Left lobe of liver (tissue), 2 donors: Measurements from ENCODE around the gene RFLNA. TPM values are rescaled to one million over a fixed set of nuclear protein-coding genes. Genes with fewer than 3 reads are reported as not detected.

ENCODE experiments used
- ATAC-seq: fragments of 200-7000 bp; cut with Tn5 transposase; one replicate; pipeline ENCODE4 v1.9.1; 2020; ENCODE audit warnings: mild to moderate bottlenecking, moderate library complexity
- DNase-seq: peaks from one replicate; pipeline ENCODE4 v3.0.0-alpha.2; 2020; ENCODE audit warnings: low spot score
- total RNA-seq: library from RNA; stranded (reverse); gene quantifications from one replicate; pipeline ENCODE4 v1.2.1, GENCODE V29; 2021
- donor health status: DM: no; HTN: no; CAD: no; lungs with moderate emphysema.
- donor health status: DM: no; HTN: yes; CAD: no.

RFLNA gene
- total RNA-seq, result not detected

DNA sequence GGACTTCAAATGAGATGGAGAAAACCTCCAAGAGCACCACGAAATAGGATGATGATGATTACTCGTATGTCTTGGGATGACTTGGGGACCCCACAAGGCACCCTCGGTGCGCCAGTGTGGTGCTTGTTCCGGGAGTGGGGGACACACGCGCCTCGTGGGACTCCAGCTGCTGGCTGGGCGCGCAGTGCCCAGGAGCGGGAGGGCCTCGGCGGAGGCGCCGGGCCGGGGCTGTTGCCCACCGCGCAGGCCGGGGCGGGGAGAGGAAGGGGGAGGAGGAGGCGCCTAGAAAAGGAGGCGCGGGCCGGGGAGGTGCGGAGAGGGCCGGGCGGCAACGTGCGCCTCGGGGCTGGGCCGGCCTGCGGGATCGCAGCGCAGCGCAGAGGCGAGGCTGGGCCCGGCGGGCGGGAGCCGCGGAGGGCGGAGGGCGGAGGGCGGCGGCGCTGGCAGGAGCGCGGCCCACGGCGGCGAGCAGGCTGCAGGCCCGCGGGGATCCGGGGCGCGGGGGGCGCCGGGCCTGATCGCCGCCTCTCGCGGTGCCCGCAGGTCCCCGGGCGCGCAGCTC, at the start of gene RFLNA:
RFLNA (plus strand) TSS at position 314 of the 562 bp plus-strand sequence. CDS start 337 bp downstream, outside the sequence.
- DNase-seq, result no peak

DNA sequence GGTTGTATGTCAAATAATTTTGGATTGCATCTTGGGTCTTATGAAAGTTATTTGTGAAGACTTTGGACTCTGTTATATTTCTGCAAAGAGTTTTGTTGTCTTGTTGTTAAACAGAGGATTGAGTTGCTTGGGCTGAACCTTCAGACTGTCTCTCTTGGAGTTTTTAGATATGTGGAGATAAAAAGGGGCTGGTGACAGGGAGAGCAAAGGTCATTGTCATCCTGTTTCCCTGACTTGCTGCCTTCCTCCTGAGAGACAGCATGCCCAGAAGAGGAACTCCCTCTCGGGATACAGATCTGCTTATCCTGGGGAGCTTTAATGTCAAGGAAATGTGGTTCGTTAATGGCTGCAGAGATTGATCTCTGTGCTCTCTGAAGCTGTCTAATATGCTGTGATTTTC, 47.6 kb upstream of the RFLNA start:
- no peak for ATAC-seq
- DNase-seq, result no peak

More for the DNA sequence above, at the start of gene RFLNA:
- peak; percentile 69 for ATAC-seq

DNA sequence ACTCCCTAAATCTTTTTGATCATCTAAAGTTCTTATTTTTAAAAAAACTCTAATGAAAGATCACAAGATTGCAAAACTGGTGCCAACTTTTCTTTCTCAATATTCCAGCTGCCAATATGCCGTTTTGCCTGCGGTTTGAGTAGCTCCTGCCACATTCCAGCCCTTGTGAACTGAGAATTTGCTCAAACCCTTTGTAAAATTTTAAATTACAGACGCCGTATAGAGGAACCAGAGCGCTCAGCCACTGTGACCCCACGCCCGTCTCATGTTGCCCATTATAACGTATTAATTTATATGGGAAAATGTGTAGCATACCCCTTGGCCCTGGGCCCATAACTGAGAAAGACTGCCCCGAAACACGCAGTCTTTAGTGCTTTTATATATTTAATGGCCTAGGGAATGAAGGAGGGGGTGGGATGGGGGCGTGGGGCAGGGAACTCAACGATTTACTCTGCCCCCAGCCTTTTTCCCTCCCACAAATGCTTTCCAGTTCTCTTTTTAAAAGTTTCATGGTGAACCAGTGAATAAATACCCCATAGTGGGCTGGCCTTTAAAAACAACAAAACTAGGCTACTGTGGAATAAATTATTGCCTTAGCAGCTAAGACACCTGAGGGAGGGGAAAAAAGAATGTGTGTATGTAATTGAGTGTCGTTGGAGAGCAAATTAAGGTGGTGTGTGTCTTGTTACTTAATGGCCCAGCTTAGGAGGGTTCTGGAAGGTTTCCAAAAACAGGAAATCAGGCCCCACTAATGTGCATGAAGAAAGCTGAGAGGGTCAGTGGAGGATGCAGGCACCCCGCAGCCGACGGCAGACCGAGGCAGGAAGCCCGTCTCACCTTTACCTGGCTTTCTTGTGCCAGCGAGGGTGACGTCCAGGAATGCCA, 45.7 kb upstream of the RFLNA start:
- no peak for ATAC-seq
- DNase-seq, result no peak

GRCh38 chr12:124251186-124251585, 43.7 kb upstream of the RFLNA start:
- DNase-seq (no peak), ATAC-seq (no peak)

DNA sequence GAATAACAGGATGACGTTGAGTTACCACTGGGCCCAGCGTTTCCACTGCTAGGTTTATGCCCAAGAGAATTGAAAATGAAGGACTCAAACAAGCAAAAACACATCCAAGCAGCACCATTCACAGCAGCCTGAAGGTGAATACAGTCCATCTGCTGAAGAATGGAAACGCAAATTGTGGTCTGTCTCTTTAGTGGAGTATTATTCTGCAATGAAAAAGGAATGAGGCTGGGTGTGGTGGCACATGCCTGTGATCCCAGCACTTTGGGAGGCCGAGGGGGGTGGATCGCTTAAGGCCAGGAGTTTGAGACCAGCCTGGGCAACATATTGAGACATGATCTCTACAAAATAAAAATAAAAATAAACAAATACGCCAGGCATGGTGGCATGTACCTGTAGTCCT, 41.9 kb upstream of the RFLNA start:
- no peak for DNase-seq
- no peak for ATAC-seq

DNA sequence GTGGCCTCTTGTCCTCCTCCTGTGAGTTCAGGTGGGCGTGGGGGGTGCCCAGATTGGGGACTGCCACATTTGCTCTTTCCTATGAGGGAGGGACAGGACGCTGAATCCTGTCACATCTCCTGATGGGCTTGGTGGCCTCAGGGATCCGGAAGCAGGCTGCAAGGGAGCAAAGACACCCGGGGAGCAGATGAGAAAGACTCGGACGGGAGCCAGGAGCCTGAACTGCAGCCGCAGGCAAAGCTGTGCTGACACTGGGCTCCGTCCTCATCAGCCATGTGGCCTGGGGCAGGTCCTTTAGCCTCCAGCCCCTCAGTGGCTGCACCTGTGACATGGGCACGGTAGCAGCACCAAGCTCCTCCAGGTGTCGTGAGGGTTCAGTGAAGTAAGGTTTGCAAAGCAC, 40.8 kb upstream of the RFLNA start:
- ATAC-seq (no peak), DNase-seq (no peak)

DNA sequence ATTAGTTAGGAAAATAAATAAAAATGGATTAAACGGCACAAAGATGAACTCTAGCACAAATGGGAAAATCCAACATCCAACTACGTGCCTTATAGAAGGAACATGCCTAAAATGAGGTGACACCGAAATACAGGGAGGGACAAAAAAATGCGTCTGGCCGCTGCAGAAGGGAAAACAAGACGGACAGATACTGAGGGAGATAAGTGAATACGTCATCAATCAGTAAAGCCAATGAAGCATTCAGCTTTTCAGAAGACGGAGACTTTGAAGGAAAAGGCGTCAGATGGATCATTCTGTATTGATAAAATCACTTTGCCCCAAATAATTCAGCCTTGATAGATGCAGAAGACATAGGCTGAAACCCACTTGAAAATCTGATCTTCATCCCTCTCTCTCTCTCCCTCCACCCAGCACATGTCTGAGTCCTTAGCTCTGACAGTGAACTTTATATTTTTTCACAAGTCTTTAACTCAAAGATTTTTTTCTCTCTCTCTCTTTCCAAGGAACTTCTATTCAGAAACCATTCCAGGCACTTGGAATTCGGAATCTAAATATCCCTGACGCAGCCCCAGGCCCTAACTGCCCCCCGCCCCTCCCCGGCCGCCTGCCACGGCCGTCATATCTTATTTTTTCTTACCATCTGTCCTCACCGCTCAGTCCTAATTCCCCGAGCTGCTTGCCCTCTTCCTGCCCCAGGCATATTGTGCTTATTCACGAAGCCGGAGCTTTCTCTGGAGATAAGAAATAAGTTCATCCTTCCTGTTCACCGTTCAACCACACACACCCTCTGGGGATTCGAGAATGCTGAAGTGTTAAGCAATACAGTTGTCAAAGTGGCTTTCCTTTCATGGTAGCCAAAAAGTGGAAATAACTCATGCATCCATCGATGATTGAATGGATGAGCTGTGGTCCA, 35.5 kb upstream of the RFLNA start:
- ATAC-seq (no peak), DNase-seq (no peak)

- DNase-seq (no peak), ATAC-seq (no peak)
Measured at GRCh38 chr12:124261885-124262284, 33.0 kb upstream of the RFLNA start.

GRCh38 chr12:124264089-124264795, 30.7 kb upstream of the RFLNA start:
- ATAC-seq (no peak), DNase-seq (no peak)

GRCh38 chr12:124264879-124265278, 30.0 kb upstream of the RFLNA start:
- ATAC-seq (no peak), DNase-seq (no peak)

DNA sequence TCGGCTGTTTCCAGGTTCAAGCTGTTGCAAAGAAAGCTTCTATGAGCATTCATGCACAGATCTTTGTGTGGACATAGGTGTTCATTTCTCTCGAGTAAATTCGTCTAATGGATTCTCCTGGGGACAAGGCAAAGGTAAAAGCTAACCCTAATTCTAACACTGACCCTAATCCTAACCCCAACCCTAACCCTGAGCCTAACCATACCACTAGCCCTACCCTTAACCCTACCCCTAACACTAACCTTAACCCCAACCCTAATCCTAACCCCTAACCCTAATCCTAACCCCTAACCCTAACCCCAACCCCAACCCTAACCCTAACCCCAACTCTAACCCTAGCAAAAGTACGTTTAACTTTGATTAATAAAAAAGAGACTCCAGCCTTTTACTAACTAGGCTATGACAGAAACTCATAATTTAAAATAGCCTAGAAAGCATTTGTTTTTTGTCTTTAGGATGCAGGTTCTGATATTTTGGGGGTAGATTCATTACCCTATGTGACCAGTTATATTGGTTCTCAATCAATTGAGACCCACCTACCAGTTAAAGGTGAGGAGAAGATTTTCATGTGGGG, 27.6 kb upstream of the RFLNA start:
- ATAC-seq (no peak), DNase-seq (no peak)

DNA sequence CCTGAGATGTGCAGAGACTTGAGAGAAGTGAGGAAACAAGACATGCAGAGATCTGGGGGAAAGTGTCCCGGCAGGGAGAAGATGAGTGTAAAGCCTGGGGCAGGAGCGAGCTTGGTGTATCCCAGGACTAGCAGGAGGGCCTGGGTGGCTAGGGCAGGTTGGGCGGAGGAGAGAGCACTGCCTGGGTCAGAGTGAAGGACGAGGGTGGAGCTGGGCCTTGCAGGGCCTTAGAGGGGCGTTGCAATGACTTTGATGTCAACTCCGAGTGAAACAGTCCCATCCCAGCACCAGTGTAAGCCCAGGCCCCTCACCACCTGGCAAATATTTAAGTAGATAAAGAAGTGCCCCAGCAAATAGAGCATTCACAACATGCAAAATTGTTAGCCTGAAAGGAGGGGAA, 24.2 kb upstream of the RFLNA start:
- ATAC-seq, result no peak

DNA sequence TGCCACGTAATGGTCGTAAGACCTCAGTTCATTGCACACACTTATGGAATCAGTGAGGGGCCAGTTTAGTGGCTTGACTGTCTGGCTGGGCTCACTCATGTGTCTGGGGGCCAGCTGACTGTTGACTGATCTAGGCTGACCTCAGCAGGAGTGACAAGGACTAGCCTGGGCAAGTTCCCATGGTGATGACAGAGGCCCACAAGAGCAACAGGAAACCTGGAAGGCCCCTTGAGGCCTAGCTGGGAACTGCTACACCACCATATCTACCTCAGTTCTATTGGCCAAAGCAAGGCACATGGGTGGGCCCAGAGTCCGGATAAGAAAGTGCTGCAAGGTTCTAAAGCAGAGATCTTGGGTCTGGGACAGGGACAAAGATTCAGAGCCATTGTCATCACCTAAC, 21.3 kb upstream of the RFLNA start:
- ATAC-seq (peak; percentile 29), DNase-seq (no peak)

More for the DNA sequence above, 24.2 kb upstream of the RFLNA start:
- DNase-seq, result no peak

DNA sequence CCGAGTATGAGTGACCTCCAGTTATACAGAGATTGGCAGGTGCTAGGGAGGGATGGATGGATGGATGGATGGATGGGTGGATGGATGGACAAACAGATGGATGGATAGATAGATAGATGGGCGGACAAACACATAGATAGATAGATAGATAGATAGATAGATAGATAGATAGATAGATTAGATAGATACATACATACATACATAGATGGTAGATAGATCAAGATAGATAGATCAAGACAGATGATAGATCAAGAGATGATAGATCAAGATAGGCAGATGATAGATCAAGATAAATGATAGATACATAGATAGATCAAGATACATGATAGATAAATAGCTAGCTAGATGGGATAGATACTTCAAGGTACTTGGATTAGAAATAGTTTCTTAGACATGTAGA, 18.6 kb upstream of the RFLNA start:
- DNase-seq, result no peak
- no peak for ATAC-seq

- DNase-seq, result no peak
- no peak for ATAC-seq
Measured at GRCh38 chr12:124277394-124278241, 17.3 kb upstream of the RFLNA start.

- no peak for DNase-seq
- ATAC-seq, result no peak
Measured at GRCh38 chr12:124278389-124279101, 16.3 kb upstream of the RFLNA start.

GRCh38 chr12:124279315-124279714, 15.6 kb upstream of the RFLNA start:
- ATAC-seq (no peak), DNase-seq (no peak)

- ATAC-seq, result no peak
- DNase-seq, result no peak
Measured at GRCh38 chr12:124279846-124280360, 15.0 kb upstream of the RFLNA start.

GRCh38 chr12:124281309-124281708, 13.6 kb upstream of the RFLNA start:
- ATAC-seq, result no peak

More at GRCh38 chr12:124281309-124281708, 13.6 kb upstream of the RFLNA start:
- DNase-seq, result no peak
